HepG2 (cell line): Measurements from ENCODE around the gene IZUMO4. TPM values are rescaled to one million over a fixed set of nuclear protein-coding genes. Genes with fewer than 3 reads are reported as not detected.
A peak's percentile ranks its signal among the peaks of the same experiment; 100 is the strongest.

Experiments
- ARNT ChIP-seq: fragments of 450-650 bp; IDR thresholded peaks from 2 replicates; pipeline ENCODE4 v1.6.1; 2017
- ATF1 ChIP-seq: IDR thresholded peaks from 2 replicates; pipeline ENCODE4 v1.6.1; 2016; ENCODE audit warnings: mild to moderate bottlenecking, control low read depth
- ETV5 ChIP-seq: IDR thresholded peaks from 2 replicates; pipeline ENCODE4 v1.6.1; 2018; ENCODE audit warnings: missing biosample characterization, missing genetic modification reagents, inconsistent platforms, borderline replicate concordance
- HOXD1 ChIP-seq: sonication (generic); formaldehyde crosslinking; IDR thresholded peaks from 2 replicates; pipeline ENCODE4 v1.5.0; 2020; ENCODE audit warnings: missing genetic modification reagents
- KDM2A ChIP-seq: sonication (generic); formaldehyde crosslinking; IDR thresholded peaks from 2 replicates; pipeline ENCODE4 v1.4.0; 2020; ENCODE audit warnings: low read depth, missing genetic modification reagents, borderline replicate concordance
- KDM5B ChIP-seq: sonication (generic); formaldehyde crosslinking; IDR thresholded peaks from 2 replicates; pipeline ENCODE4 v1.4.0; 2020; ENCODE audit warnings: missing genetic modification reagents, mild to moderate bottlenecking, borderline replicate concordance
- MED1 ChIP-seq: sonication (generic); formaldehyde crosslinking; IDR thresholded peaks from 2 replicates; pipeline ENCODE4 v1.4.0; 2020; ENCODE audit warnings: missing genetic modification reagents
- MIXL1 ChIP-seq: IDR thresholded peaks from 2 replicates; pipeline ENCODE4 v1.6.1; 2016
- MXI1 ChIP-seq: IDR thresholded peaks from 3 replicates; pipeline ENCODE4 v1.6.1; 2012; ENCODE audit warnings: low read depth, low read length, inconsistent platforms, borderline replicate concordance
- PHF8 ChIP-seq: sonication (generic); formaldehyde crosslinking; IDR thresholded peaks from 2 replicates; pipeline ENCODE4 v1.5.0; 2020; ENCODE audit warnings: missing genetic modification reagents
- RXRB ChIP-seq: IDR thresholded peaks from 2 replicates; pipeline ENCODE4 v1.6.1; 2016; ENCODE audit warnings: borderline replicate concordance, missing genetic modification reagents, missing compliant biosample characterization
- SPEN ChIP-seq: sonication (generic); formaldehyde crosslinking; IDR thresholded peaks from 2 replicates; pipeline ENCODE4 v1.5.1; 2020; ENCODE audit warnings: low read depth, mild to moderate bottlenecking, missing genetic modification reagents
- ZFP82 ChIP-seq: sonication (generic); formaldehyde crosslinking; IDR thresholded peaks from 2 replicates; pipeline ENCODE4 v1.5.1; 2020; ENCODE audit warnings: mild to moderate bottlenecking, missing genetic modification reagents, borderline replicate concordance
- ZNF235 ChIP-seq: sonication (generic); formaldehyde crosslinking; IDR thresholded peaks from 2 replicates; pipeline ENCODE4 v1.8.1; 2023; ENCODE audit warnings: mild to moderate bottlenecking, missing genetic modification reagents, borderline replicate concordance
- ZNF263 ChIP-seq: sonication (generic); formaldehyde crosslinking; IDR thresholded peaks from 2 replicates; pipeline ENCODE4 v1.4.0; 2020; ENCODE audit warnings: missing genetic modification reagents
- ZNF292 ChIP-seq: sonication (generic); formaldehyde crosslinking; IDR thresholded peaks from 2 replicates; pipeline ENCODE4 v1.8.1; 2022; ENCODE audit warnings: mild to moderate bottlenecking, low read depth, missing genetic modification reagents, borderline replicate concordance
- ZNF431 ChIP-seq: sonication (generic); formaldehyde crosslinking; IDR thresholded peaks from 2 replicates; pipeline ENCODE4 v1.9.0; 2022; ENCODE audit warnings: missing genetic modification reagents, low read depth, mild to moderate bottlenecking, borderline replicate concordance
- ZNF598 ChIP-seq: sonication (generic); formaldehyde crosslinking; IDR thresholded peaks from 2 replicates; pipeline ENCODE4 v1.5.1; 2020; ENCODE audit warnings: mild to moderate bottlenecking, missing genetic modification reagents, borderline replicate concordance
- ZNF652 ChIP-seq: IDR thresholded peaks from 2 replicates; pipeline ENCODE4 v1.6.1; 2016; ENCODE audit warnings: low read depth, borderline replicate concordance
- ZNF7 ChIP-seq: IDR thresholded peaks from 2 replicates; pipeline ENCODE4 v1.6.1; 2016; ENCODE audit warnings: missing biosample characterization, missing genetic modification reagents
- polyA plus RNA-seq, 8 experiments: library from polyadenylated mRNA; depleted of rRNA in 3 of 8; stranded (reverse) in 7 of 8; unstranded in 1 of 8; fragments of >200 nt; fragmentation: Illumina TruSeq in 4 of 8; extraction: Trizol in 4 of 8; gene quantifications; 2 replicates each; pipeline versions ENCODE4 v1.2.1 to v1.2.3, GENCODE V29; 2011 to 2016; ENCODE audit warnings: low read depth in 4 of 8, missing spikeins in 1 of 8, mixed read lengths in 1 of 8; ENCODE audit not compliant: insufficient read depth in 1 of 8
- total RNA-seq, 5 experiments: library from RNA; depleted of rRNA; stranded (reverse); fragments of >200 nt; fragmentation: Illumina TruSeq; extraction: Trizol; gene quantifications; 2 replicates each; pipeline ENCODE4 v1.2.3, GENCODE V29; 2016; ENCODE audit warnings: low read depth in 1 of 5
- TF ChIP-seq, protein P1 (sequence below): sonication (generic); formaldehyde crosslinking; IDR thresholded peaks from 2 replicates; pipeline ENCODE4 v1.5.1; 2020; ENCODE audit warnings: mild to moderate bottlenecking, missing genetic modification reagents
- TF ChIP-seq, protein P2 (sequence below): sonication (generic); formaldehyde crosslinking; IDR thresholded peaks from 2 replicates; pipeline ENCODE4 v1.8.0; 2022; ENCODE audit warnings: mild to moderate bottlenecking, missing genetic modification reagents; ENCODE audit not compliant: insufficient replicate concordance
- TF ChIP-seq, protein P3 (sequence below): sonication (generic); formaldehyde crosslinking; IDR thresholded peaks from 2 replicates; pipeline ENCODE4 v1.8.1; 2023; ENCODE audit warnings: mild to moderate bottlenecking, moderate library complexity, missing genetic modification reagents

IZUMO4 gene
- total and polyA plus RNA-seq, 2 of the 13 experiments (the other 11 are each of a cell fraction or from before 2014, with no cell fraction given), result 0.77 to 3.9 TPM

DNA sequence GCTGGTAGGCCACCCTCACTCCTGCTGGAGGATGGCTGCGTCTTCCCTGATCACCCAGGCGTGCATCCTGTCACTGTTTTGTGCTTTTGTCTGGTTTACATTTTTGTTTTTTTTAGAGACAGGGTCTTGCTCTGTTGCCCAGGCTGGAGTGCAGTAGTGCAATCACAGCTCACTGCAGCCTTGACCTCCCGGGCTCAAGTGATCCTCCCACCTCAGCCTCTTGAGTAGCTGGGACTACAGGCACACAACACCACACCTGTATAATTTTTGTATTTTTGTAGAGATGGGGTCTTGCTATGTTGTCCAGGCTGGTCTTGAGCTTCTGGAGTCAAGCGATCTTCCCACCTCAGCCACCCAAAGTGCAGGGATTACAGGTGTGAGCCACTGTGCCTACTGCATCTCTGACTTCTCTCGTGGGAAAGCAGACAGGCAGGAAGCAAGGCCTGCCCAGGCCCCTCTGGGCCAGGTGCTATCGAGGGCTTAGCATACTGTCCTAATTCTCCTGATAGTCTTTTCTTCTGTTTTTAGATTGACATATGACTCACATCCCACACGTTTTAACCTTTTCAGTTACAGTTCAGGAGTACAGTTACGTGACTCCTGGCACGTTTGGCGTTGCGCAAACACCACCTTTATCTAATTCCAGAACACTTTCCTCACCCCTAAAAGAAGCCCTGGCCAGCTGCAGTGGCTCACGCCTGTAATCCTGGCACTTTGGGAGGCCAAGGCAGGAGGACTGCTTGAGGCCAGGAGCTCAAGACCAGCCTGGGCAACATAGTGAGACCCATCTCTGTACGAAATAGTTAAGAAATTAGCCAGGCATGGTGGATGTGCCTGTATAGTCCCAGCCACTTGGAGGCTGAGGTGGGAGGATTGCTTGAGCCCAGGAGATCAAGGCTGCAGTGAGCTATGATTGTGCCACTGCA, 9.8 kb upstream of the IZUMO4 start (continued):
- TF ChIP-seq, protein P1, sequence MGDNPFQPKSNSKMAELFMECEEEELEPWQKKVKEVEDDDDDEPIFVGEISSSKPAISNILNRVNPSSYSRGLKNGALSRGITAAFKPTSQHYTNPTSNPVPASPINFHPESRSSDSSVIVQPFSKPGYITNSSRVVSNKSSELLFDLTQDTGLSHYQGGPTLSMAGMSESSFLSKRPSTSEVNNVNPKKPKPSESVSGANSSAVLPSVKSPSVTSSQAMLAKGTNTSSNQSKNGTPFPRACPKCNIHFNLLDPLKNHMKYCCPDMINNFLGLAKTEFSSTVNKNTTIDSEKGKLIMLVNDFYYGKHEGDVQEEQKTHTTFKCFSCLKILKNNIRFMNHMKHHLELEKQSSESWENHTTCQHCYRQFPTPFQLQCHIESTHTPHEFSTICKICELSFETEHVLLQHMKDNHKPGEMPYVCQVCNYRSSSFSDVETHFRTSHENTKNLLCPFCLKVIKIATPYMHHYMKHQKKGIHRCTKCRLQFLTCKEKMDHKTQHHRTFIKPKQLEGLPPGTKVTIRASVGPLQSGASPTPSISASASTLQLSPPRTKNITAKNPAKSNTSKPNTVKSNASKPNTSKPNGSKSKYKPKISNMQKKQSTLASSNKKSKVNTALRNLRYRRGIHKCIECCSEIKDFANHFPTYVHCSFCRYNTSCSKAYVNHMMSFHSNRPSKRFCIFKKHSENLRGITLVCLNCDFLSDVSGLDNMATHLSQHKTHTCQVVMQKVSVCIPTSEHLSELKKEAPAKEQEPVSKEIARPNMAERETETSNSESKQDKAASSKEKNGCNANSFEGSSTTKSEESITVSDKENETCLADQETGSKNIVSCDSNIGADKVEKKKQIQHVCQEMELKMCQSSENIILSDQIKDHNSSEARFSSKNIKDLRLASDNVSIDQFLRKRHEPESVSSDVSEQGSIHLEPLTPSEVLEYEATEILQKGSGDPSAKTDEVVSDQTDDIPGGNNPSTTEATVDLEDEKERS (CRISPR knock-in tag), result peak; percentile 96
- TF ChIP-seq HOXD1 (CRISPR knock-in tag), result peak; percentile 74; the same call in 1 of the 2 replicates
- TF ChIP-seq RXRB (CRISPR knock-in tag), result peak; percentile 94
- 0 out of 2 replicates have a peak, but pooled peaks have one; percentile 27 for TF ChIP-seq ZNF598
- TF ChIP-seq, protein P2, sequence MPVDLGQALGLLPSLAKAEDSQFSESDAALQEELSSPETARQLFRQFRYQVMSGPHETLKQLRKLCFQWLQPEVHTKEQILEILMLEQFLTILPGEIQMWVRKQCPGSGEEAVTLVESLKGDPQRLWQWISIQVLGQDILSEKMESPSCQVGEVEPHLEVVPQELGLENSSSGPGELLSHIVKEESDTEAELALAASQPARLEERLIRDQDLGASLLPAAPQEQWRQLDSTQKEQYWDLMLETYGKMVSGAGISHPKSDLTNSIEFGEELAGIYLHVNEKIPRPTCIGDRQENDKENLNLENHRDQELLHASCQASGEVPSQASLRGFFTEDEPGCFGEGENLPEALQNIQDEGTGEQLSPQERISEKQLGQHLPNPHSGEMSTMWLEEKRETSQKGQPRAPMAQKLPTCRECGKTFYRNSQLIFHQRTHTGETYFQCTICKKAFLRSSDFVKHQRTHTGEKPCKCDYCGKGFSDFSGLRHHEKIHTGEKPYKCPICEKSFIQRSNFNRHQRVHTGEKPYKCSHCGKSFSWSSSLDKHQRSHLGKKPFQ (CRISPR knock-in tag), result peak; percentile 92
- TF ChIP-seq ZNF431 (CRISPR knock-in tag), result peak; percentile 25; the same call in 1 of the 2 replicates
- peak; percentile 51 for TF ChIP-seq SPEN (CRISPR knock-in tag)
- peak; percentile 82; the same call in 1 of the 2 replicates for TF ChIP-seq KDM5B (CRISPR knock-in tag)
- TF ChIP-seq ARNT, result peak; percentile 95; the same call in 1 of the 2 replicates
- 0 out of 2 replicates have a peak, but pooled peaks have one; percentile 14 for TF ChIP-seq ATF1 (CRISPR knock-in tag)
- TF ChIP-seq ZNF292 (CRISPR knock-in tag), result peak; percentile 65; the same call in 1 of the 2 replicates
- TF ChIP-seq MXI1, result peak; percentile 67; the same call in 2 of the 3 replicates
- TF ChIP-seq ETV5, result peak; percentile 71; the same call in 1 of the 2 replicates
- TF ChIP-seq, protein P3, sequence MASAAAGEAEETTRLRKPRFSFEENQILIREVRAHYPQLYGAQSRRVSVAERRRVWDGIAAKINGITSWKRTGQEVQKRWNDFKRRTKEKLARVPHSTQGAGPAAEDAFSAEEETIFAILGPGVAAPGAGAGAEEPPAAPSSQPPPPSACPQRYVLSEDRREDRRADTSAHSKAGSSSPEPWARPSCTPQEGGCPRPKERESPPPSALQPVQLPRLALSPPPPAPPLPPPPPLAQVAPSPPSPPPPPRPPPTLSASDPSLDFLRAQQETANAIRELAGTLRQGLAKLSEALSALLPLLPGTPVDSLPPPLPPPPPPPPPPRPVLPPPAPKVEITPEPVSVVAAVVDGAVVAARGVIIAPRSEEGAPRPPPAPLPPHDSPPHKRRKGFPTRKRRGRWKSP (CRISPR knock-in tag), result 0 out of 2 replicates have a peak, but pooled peaks have one; percentile 61
- peak; percentile 97 for TF ChIP-seq ZNF652 (CRISPR knock-in tag)
- TF ChIP-seq ZFP82, result 0 out of 2 replicates have a peak, but pooled peaks have one; percentile 37
- TF ChIP-seq KDM2A, result peak; percentile 56; the same call in 1 of the 2 replicates
- peak; percentile 62; the same call in 1 of the 2 replicates for TF ChIP-seq ZNF235 (CRISPR knock-in tag)
- peak; percentile 63; the same call in 1 of the 2 replicates for TF ChIP-seq ZNF263 (CRISPR knock-in tag)
- peak; percentile 78; the same call in 1 of the 2 replicates for TF ChIP-seq MIXL1 (CRISPR knock-in tag)
- TF ChIP-seq ZNF7 (CRISPR knock-in tag), result peak; percentile 34; the same call in 1 of the 2 replicates
- TF ChIP-seq PHF8 (CRISPR knock-in tag), result 0 out of 2 replicates have a peak, but pooled peaks have one; percentile 25
- TF ChIP-seq MED1 (CRISPR knock-in tag), result peak; percentile 98
